IMR-90 (cell line): ENCODE measurements around the gene GLCCI1. TPM values are rescaled to one million over a fixed set of nuclear protein-coding genes. Genes with fewer than 3 reads are reported as not detected.

Source experiments
- ATAC-seq: fragments of 200-7000 bp; cut with Tn5 transposase; 2 replicates; pipeline ENCODE4 v1.9.1; 2020; ENCODE audit warnings: low read depth, mild to moderate bottlenecking, moderate library complexity
- BruUV-seq: library from RNA; stranded (reverse); fragments of 400-500 nt; replicated peaks from 2 replicates; lab custom pipeline; 2021; lab: Mats Ljungman, UMichigan
- CTCF ChIA-PET: fragments of 300-600 bp; formaldehyde crosslinking; extraction: SDS; loops from one replicate; lab custom pipeline; 2021; ENCODE audit warnings: antibody characterized with exemption; lab: Yijun Ruan, JAX
- POLR2A ChIA-PET: fragments of 300-600 bp; sonication (Branson Sonifier 250); formaldehyde crosslinking; loops from one replicate; lab custom pipeline; 2022; ENCODE audit warnings: antibody characterized with exemption; ENCODE audit not compliant: unreplicated experiment; lab: Charles Lee
- DNase-seq: peaks from one replicate; pipeline ENCODE4 v3.0.0; 2013
- H2AFZ ChIP-seq: replicated peaks from 2 replicates; pipeline ENCODE3; 2013; ENCODE audit warnings: low read length, mild to moderate bottlenecking; ENCODE audit not compliant: poor library complexity
- H2AK5ac ChIP-seq: 2 replicates; pipeline ENCODE4 v1.6.1; 2013; ENCODE audit warnings: low read depth, low read length, inconsistent platforms
- H2AK9ac ChIP-seq: replicated peaks from 2 replicates; pipeline ENCODE3; 2013; ENCODE audit warnings: mild to moderate bottlenecking, low read depth, low read length, moderate library complexity; ENCODE audit not compliant: poor library complexity
- H2BK120ac ChIP-seq: 2 replicates; pipeline ENCODE4 v1.6.1; 2013; ENCODE audit warnings: low read depth, low read length, inconsistent platforms
- H2BK15ac ChIP-seq: 3 replicates; pipeline ENCODE4 v1.6.1; 2013; ENCODE audit warnings: low read depth, low read length, inconsistent platforms
- H2BK20ac ChIP-seq: 2 replicates; pipeline ENCODE4 v1.6.1; 2013; ENCODE audit warnings: low read depth, mild to moderate bottlenecking, inconsistent platforms, low read length, moderate library complexity
- H2BK5ac ChIP-seq: 2 replicates; pipeline ENCODE4 v1.6.1; 2013; ENCODE audit warnings: mild to moderate bottlenecking, low read depth, low read length, inconsistent platforms; ENCODE audit not compliant: poor library complexity, severe bottlenecking
- H3K14ac ChIP-seq: replicated peaks from 2 replicates; pipeline ENCODE4 v1.6.1; 2013; ENCODE audit warnings: low read depth, low read length, inconsistent platforms
- H3K18ac ChIP-seq: 2 replicates; pipeline ENCODE4 v1.6.1; 2013; ENCODE audit warnings: low read depth, low read length, control low read depth
- H3K23ac ChIP-seq: 2 replicates; pipeline ENCODE4 v1.6.1; 2013; ENCODE audit warnings: low read depth, low read length, inconsistent platforms
- H3K27ac ChIP-seq: 2 replicates; pipeline ENCODE4 v1.5.1; 2013; ENCODE audit warnings: mild to moderate bottlenecking, control low read depth, low read length; ENCODE audit not compliant: insufficient read depth
- H3K27me3 ChIP-seq: 2 replicates; pipeline ENCODE4 v1.6.1; 2013; ENCODE audit warnings: low read length; ENCODE audit not compliant: control insufficient read depth, insufficient read depth
- H3K36me3 ChIP-seq: 2 replicates; pipeline ENCODE4 v1.6.1; 2013; ENCODE audit warnings: low read length, mixed read lengths; ENCODE audit not compliant: control insufficient read depth, insufficient read depth
- H3K4ac ChIP-seq: 2 replicates; pipeline ENCODE4 v1.6.1; 2013; ENCODE audit warnings: low read depth, low read length, inconsistent platforms
- H3K4me1 ChIP-seq: 2 replicates; pipeline ENCODE4 v1.6.1; 2013; ENCODE audit warnings: low read length, mixed read lengths; ENCODE audit not compliant: control insufficient read depth, insufficient read depth
- H3K4me2 ChIP-seq: 2 replicates; pipeline ENCODE4 v1.6.1; 2013; ENCODE audit warnings: low read depth, mild to moderate bottlenecking, control low read depth, low read length, moderate library complexity
- H3K4me3 ChIP-seq: 2 replicates; pipeline ENCODE4 v1.5.1; 2013; ENCODE audit warnings: low read depth, mild to moderate bottlenecking, control low read depth, low read length, moderate library complexity; ENCODE audit not compliant: insufficient read depth
- H3K56ac ChIP-seq: 2 replicates; pipeline ENCODE4 v1.6.1; 2013; ENCODE audit warnings: low read length, inconsistent platforms; ENCODE audit not compliant: insufficient read depth; ENCODE audit errors: extremely low read depth
- H3K79me1 ChIP-seq, 2 experiments: 2 replicates each; pipeline ENCODE4 v1.6.1; 2013; ENCODE audit warnings: low read length in 2 of 2, inconsistent platforms in 1 of 2, low read depth in 1 of 2
- H3K9ac ChIP-seq: 2 replicates; pipeline ENCODE4 v1.6.1; 2013; ENCODE audit warnings: low read depth, low read length, control low read depth
- H3K9me1 ChIP-seq: 2 replicates; pipeline ENCODE4 v1.6.1; 2013; ENCODE audit warnings: low read length, inconsistent platforms; ENCODE audit not compliant: insufficient read depth
- H3K9me3 ChIP-seq: 2 replicates; pipeline ENCODE4 v1.6.1; 2013; ENCODE audit warnings: low read length; ENCODE audit not compliant: control insufficient read depth, insufficient read depth
- H4K20me1 ChIP-seq: 2 replicates; pipeline ENCODE4 v1.6.1; 2013; ENCODE audit warnings: low read length, inconsistent platforms; ENCODE audit not compliant: insufficient read depth
- H4K5ac ChIP-seq: 2 replicates; pipeline ENCODE4 v1.6.1; 2013; ENCODE audit warnings: mild to moderate bottlenecking, low read depth, low read length, control low read depth
- H4K8ac ChIP-seq, 2 experiments: 2 replicates each; pipeline ENCODE4 v1.6.1; 2013; ENCODE audit warnings: low read depth in 2 of 2, low read length in 2 of 2, control low read depth in 1 of 2, inconsistent platforms in 1 of 2
- H4K91ac ChIP-seq: 2 replicates; pipeline ENCODE4 v1.6.1; 2013; ENCODE audit warnings: low read depth, low read length, inconsistent platforms; ENCODE audit not compliant: insufficient read depth
- BHLHE40 ChIP-seq: fragments of 150-350 bp; IDR thresholded peaks from 2 replicates; pipeline ENCODE4 v1.6.1; 2016; ENCODE audit warnings: mild to moderate bottlenecking, low read depth, low read length
- CEBPB ChIP-seq: IDR thresholded peaks from 2 replicates; pipeline ENCODE4 v1.6.1; 2012; ENCODE audit warnings: low read depth, low read length, improper control_type of control experiment
- CHD1 ChIP-seq: IDR thresholded peaks from 2 replicates; pipeline ENCODE4 v1.6.1; 2012; ENCODE audit warnings: low read depth, low read length, improper control_type of control experiment
- FOS ChIP-seq: fragments of 150-350 bp; IDR thresholded peaks from 2 replicates; pipeline ENCODE4 v1.6.1; 2016; ENCODE audit warnings: low read depth, low read length
- MAZ ChIP-seq: IDR thresholded peaks from 2 replicates; pipeline ENCODE4 v1.6.1; 2012; ENCODE audit warnings: low read depth, mild to moderate bottlenecking, low read length, improper control_type of control experiment, moderate library complexity, borderline replicate concordance
- MXI1 ChIP-seq: IDR thresholded peaks from 2 replicates; pipeline ENCODE4 v1.6.1; 2012; ENCODE audit warnings: low read depth, mild to moderate bottlenecking, low read length, moderate library complexity, borderline replicate concordance
- NFE2L2 ChIP-seq: fragments of 150-350 bp; IDR thresholded peaks from 2 replicates; pipeline ENCODE4 v1.6.1; 2016; ENCODE audit warnings: low read depth, mild to moderate bottlenecking, low read length
- POLR2A ChIP-seq: IDR thresholded peaks from 2 replicates; pipeline ENCODE4 v1.6.1; 2012; ENCODE audit warnings: mild to moderate bottlenecking, low read depth, low read length
- RAD21 ChIP-seq: IDR thresholded peaks from 2 replicates; pipeline ENCODE4 v1.6.1; 2012; ENCODE audit warnings: low read length, improper control_type of control experiment
- RCOR1 ChIP-seq: IDR thresholded peaks from 2 replicates; pipeline ENCODE4 v1.6.1; 2012; ENCODE audit warnings: mild to moderate bottlenecking, low read length, improper control_type of control experiment; ENCODE audit not compliant: insufficient replicate concordance
- SMC3 ChIP-seq: fragments of 150-350 bp; IDR thresholded peaks from 2 replicates; pipeline ENCODE4 v1.6.1; 2016; ENCODE audit warnings: low read depth, mild to moderate bottlenecking, antibody characterized with exemption, low read length, moderate library complexity
- WGBS, 2 experiments: methylation state at CpG; one replicate each; pipeline versions ENCODE4 v1.1.5 to v1.1.7; 2013; ENCODE audit warnings: missing lambda C conversion rate in 2 of 2; ENCODE audit not compliant: insufficient read length in 1 of 2; ENCODE audit errors: extremely low coverage in 2 of 2; 5-methylcytosine and 5-hydroxymethylcytosine counted together
- dilution Hi-C: fragments of 300-500 bp; cut with HindIII; formaldehyde crosslinking; loops from one replicate; pipeline ENCODE4 v1.14.3; 2018; ENCODE audit warnings: low sequenced_read_pairs; ENCODE audit not compliant: unreplicated experiment
- in situ Hi-C: fragments of 300-500 bp; cut with MboI; formaldehyde crosslinking; loops from 3 replicates; pipeline ENCODE4 v1.14.3; 2019; ENCODE audit warnings: low sequenced_read_pairs, inconsistent platforms, mixed read lengths
- intact Hi-C: fragments of 100-400 bp; cut with micrococcal nuclease; formaldehyde crosslinking; loops from 2 replicates; pipeline ENCODE4 v1.10.0; 2022
- polyA plus RNA-seq, 3 experiments: library from polyadenylated mRNA; depleted of rRNA; stranded (reverse); fragments of >200 nt; gene quantifications; 2 replicates each; pipeline ENCODE4 v1.2.3, GENCODE V29; 2012; ENCODE audit warnings: low replicate concordance in 1 of 3
- total RNA-seq: library from RNA; depleted of rRNA; stranded (reverse); fragments of >200 nt; gene quantifications from 2 replicates; pipeline ENCODE4 v1.2.3, GENCODE V29; 2012
- TF ChIP-seq, protein P1 (sequence below): fragments of 150-350 bp; IDR thresholded peaks from 2 replicates; pipeline ENCODE4 v1.6.1; 2016; ENCODE audit warnings: low read depth, mild to moderate bottlenecking, low read length, moderate library complexity, borderline replicate concordance
- TF ChIP-seq, protein P2 (sequence below): fragments of 150-350 bp; IDR thresholded peaks from 2 replicates; pipeline ENCODE4 v1.6.1; 2017; ENCODE audit warnings: mild to moderate bottlenecking, antibody characterized with exemption, low read length, low read depth

Gene GLCCI1
- total and polyA plus RNA-seq, 2 of the 4 experiments (the other 2 are of a cell fraction) = 4.1 to 6.2 TPM

DNA sequence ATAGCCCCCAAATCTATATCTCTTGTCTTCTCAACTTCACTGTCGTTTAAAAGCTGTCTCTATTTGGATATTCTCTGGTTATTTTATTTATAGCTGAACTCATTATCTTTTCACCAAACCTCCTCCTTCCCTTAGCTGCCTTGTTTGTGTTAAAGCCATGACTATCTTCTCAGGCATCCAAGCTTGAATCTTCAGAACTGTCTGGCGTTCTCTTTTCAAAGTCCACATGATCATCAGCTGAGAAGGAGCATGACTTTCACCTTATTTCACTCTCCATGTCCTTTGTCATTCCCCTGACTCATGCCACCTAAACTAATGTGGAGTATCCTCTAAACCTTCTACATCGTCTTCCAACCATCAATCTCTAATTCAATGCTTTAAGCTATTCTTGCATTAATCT, 5.7 kb upstream of the GLCCI1 start (continued):
- no peak for TF ChIP-seq CEBPB

- peaks cover 3% of the 10 kb centered on the region; the same call in 1 of the 2 replicates for H3K9me1 ChIP-seq
- dilution Hi-C loops = no loop called here
- no peak overlapping the region; the same call in 1 of the 2 replicates for H3K4ac ChIP-seq
- ATAC-seq (no peak), DNase-seq (no peak)
- no peak overlapping the region for H4K8ac ChIP-seq
- no peaks in the 10 kb centered on the region for H3K27me3 ChIP-seq
- no CpG with 5 or more reads among the region's 2 CpGs for WGBS, 2 experiments
- no peaks in the 10 kb centered on the region for H4K20me1 ChIP-seq
- in situ Hi-C loops = loop anchor here (25.0 kb wide), 1 partner anchor 527 kb away; no protein-coding TSS in a partner anchor
- H3K23ac ChIP-seq = no peak overlapping the region
- H3K4me1 ChIP-seq = peaks cover 4% of the 10 kb centered on the region
- no peak overlapping the region for H3K4me3 ChIP-seq
- no peak overlapping the region for H3K14ac ChIP-seq
- H2BK5ac ChIP-seq = no peak overlapping the region
- ChIA-PET CTCF (no interaction called here), POLR2A (no interaction called here)
- H4K5ac ChIP-seq = no peak overlapping the region
- 0 out of 2 replicates have a peak overlapping the region, but pooled peaks have one; percentile 6 for H2BK20ac ChIP-seq
- H3K36me3 ChIP-seq = no peaks in the 10 kb centered on the region
- peak overlapping the region; percentile 44; the same call in 1 of the 2 replicates for H2BK120ac ChIP-seq
- H3K9ac ChIP-seq = no peak overlapping the region
- H3K79me1 ChIP-seq = no peaks in the 10 kb centered on the region
- BruUV-seq = no TSS peak
- H2AFZ ChIP-seq = no peak overlapping the region
- H3K27ac ChIP-seq = no peak overlapping the region
- no peak overlapping the region for H3K56ac ChIP-seq
- 0 out of 2 replicates have a peak overlapping the region, but pooled peaks have one; percentile 39 for H4K91ac ChIP-seq
- H2AK5ac ChIP-seq = no peak overlapping the region
- no peak overlapping the region for H2AK9ac ChIP-seq
- no peak overlapping the region; the same call in 2 of the 3 replicates for H2BK15ac ChIP-seq
- TF ChIP-seq FOS (no peak), SMC3 (no peak), RCOR1 (no peak), POLR2A (no peak), MAZ (no peak), CEBPB (no peak), CHD1 (no peak), NFE2L2 (no peak), MXI1 (no peak), BHLHE40 (no peak), RAD21 (no peak)
- TF ChIP-seq, protein P1, sequence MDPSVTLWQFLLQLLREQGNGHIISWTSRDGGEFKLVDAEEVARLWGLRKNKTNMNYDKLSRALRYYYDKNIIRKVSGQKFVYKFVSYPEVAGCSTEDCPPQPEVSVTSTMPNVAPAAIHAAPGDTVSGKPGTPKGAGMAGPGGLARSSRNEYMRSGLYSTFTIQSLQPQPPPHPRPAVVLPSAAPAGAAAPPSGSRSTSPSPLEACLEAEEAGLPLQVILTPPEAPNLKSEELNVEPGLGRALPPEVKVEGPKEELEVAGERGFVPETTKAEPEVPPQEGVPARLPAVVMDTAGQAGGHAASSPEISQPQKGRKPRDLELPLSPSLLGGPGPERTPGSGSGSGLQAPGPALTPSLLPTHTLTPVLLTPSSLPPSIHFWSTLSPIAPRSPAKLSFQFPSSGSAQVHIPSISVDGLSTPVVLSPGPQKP = no peak
- TF ChIP-seq, protein P2, sequence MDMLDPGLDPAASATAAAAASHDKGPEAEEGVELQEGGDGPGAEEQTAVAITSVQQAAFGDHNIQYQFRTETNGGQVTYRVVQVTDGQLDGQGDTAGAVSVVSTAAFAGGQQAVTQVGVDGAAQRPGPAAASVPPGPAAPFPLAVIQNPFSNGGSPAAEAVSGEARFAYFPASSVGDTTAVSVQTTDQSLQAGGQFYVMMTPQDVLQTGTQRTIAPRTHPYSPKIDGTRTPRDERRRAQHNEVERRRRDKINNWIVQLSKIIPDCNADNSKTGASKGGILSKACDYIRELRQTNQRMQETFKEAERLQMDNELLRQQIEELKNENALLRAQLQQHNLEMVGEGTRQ = no peak
- no peak overlapping the region for H3K4me2 ChIP-seq
- no peak overlapping the region for H3K18ac ChIP-seq
- H3K9me3 ChIP-seq = no peaks in the 10 kb centered on the region
- intact Hi-C loops = loop anchor here (10.0 kb wide), 1 partner anchor 539 kb away; no protein-coding TSS in a partner anchor
Measured at GRCh38 chr7:7964250-7964649, 4.3 kb upstream of the GLCCI1 start.
